Gastroesophageal sphincter (tissue), 3 donors: ENCODE data around the gene KRTAP10-5.

Experiments used
- CTCF ChIP-seq, 4 experiments: fragments of 200-600 bp in 2 of 4; fragments of 450-650 bp in 2 of 4; sonication (generic) in 1 of 4; IDR thresholded peaks; one replicate each; pipeline ENCODE4 v1.5.1; 2017 to 2019; ENCODE audit warnings: antibody characterized with exemption in 4 of 4, mild to moderate bottlenecking in 2 of 4, moderate library complexity in 2 of 4
- POLR2A ChIP-seq, 2 donors: fragments of 450-650 bp; IDR thresholded peaks; one replicate each; pipeline ENCODE4 v1.6.1; 2017; ENCODE audit warnings: antibody characterized with exemption in 2 of 2, mild to moderate bottlenecking in 2 of 2, moderate library complexity in 1 of 2
- POLR2AphosphoS5 ChIP-seq: sonication (generic); formaldehyde crosslinking; IDR thresholded peaks from one replicate; pipeline ENCODE4 v1.6.1; 2017; ENCODE audit warnings: antibody characterized with exemption

GRCh38 chr21:44611551-44611950 lies 31.1 kb upstream of the KRTAP10-5 start:
- TF ChIP-seq CTCF (IDR thresholded peaks at IDR 0.05) = no peak
- no peak for TF ChIP-seq POLR2AphosphoS5
- no peak for TF ChIP-seq POLR2A (IDR thresholded peaks at IDR 0.05)
